ENCODE results near the gene GNG4.
A peak's percentile ranks its signal among the peaks of the same experiment; 100 is the strongest.

GNG4 gene

GRCh38 chr1:235649368-235650163 is at the start of gene GNG4:
TSS of gene GNG4 (minus strand) at chr1:235649784. CDS start at chr1:235583838, 65,946 bp downstream.
- DNase-seq (ENCODE audit: low spot score): no peak

GRCh38 chr1:235697508-235697907 is 47.9 kb upstream of the GNG4 start:
- DNase-seq (ENCODE audit: low spot score): no peak

- no peak for DNase-seq (ENCODE audit: low spot score)
These were observed 39.8 kb upstream of the GNG4 start for GRCh38 chr1:235689356-235689755.

- DNase-seq (ENCODE audit: low spot score): no peak
These were observed 38.5 kb upstream of the GNG4 start for GRCh38 chr1:235688096-235688495.

GRCh38 chr1:235683653-235684052 is 34.1 kb upstream of the GNG4 start:
- no peak for DNase-seq (ENCODE audit: low spot score)

GRCh38 chr1:235682216-235682615 is 32.6 kb upstream of the GNG4 start:
- no peak for DNase-seq (ENCODE audit: low spot score)

GRCh38 chr1:235679644-235680043 is 30.1 kb upstream of the GNG4 start:
- DNase-seq (ENCODE audit: low spot score): no peak

GRCh38 chr1:235679005-235679404 is 29.4 kb upstream of the GNG4 start:
- DNase-seq (ENCODE audit: low spot score): no peak

GRCh38 chr1:235675152-235675890 is 25.7 kb upstream of the GNG4 start:
- peak; percentile 62 for DNase-seq (ENCODE audit: low spot score)

- no peak for DNase-seq (ENCODE audit: low spot score)
These were observed 24.4 kb upstream of the GNG4 start for GRCh38 chr1:235673981-235674380.

GRCh38 chr1:235671992-235672391 is 22.4 kb upstream of the GNG4 start:
- DNase-seq (ENCODE audit: low spot score): no peak

- no peak for DNase-seq (ENCODE audit: low spot score)
These were observed 20.7 kb upstream of the GNG4 start for GRCh38 chr1:235670157-235670776.

- no peak for DNase-seq (ENCODE audit: low spot score)
These were observed 19.7 kb upstream of the GNG4 start for GRCh38 chr1:235669277-235669676.

GRCh38 chr1:235663628-235664027 is 14.0 kb upstream of the GNG4 start:
- no peak for DNase-seq (ENCODE audit: low spot score)

GRCh38 chr1:235661568-235661967 is 12.0 kb upstream of the GNG4 start:
- no peak for DNase-seq (ENCODE audit: low spot score)

- DNase-seq (ENCODE audit: low spot score): no peak
These were observed 9.7 kb upstream of the GNG4 start for GRCh38 chr1:235659186-235659771.

GRCh38 chr1:235657747-235658526 is 8.4 kb upstream of the GNG4 start:
- DNase-seq (ENCODE audit: low spot score): no peak

GRCh38 chr1:235657269-235657668 is 7.7 kb upstream of the GNG4 start:
- no peak for DNase-seq (ENCODE audit: low spot score)

GRCh38 chr1:235652364-235652763 is 2.8 kb upstream of the GNG4 start:
- no peak for DNase-seq (ENCODE audit: low spot score)

GRCh38 chr1:235651170-235651806 is 1.7 kb upstream of the GNG4 start:
- DNase-seq (ENCODE audit: low spot score): no peak

Data from LoVo (cell line).